ENCODE measurements around the gene PBX2.
A peak's percentile ranks its signal among the peaks of the same experiment; 100 is the strongest.

PBX2 gene

GRCh38 chr6:32226434-32226833 is 36.4 kb upstream of the PBX2 start:
- H3K4me1 ChIP-seq (ENCODE audit: control insufficient read depth, low read length), result peaks cover 48% of the 10 kb centered on the region
- TF ChIP-seq, protein P1, sequence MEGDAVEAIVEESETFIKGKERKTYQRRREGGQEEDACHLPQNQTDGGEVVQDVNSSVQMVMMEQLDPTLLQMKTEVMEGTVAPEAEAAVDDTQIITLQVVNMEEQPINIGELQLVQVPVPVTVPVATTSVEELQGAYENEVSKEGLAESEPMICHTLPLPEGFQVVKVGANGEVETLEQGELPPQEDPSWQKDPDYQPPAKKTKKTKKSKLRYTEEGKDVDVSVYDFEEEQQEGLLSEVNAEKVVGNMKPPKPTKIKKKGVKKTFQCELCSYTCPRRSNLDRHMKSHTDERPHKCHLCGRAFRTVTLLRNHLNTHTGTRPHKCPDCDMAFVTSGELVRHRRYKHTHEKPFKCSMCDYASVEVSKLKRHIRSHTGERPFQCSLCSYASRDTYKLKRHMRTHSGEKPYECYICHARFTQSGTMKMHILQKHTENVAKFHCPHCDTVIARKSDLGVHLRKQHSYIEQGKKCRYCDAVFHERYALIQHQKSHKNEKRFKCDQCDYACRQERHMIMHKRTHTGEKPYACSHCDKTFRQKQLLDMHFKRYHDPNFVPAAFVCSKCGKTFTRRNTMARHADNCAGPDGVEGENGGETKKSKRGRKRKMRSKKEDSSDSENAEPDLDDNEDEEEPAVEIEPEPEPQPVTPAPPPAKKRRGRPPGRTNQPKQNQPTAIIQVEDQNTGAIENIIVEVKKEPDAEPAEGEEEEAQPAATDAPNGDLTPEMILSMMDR (IDR thresholded peaks at IDR 0.05; ENCODE audit: low read depth, low read length, poor library complexity, severe bottlenecking), result no peak
- TF ChIP-seq EZH2phosphoT487 (IDR thresholded peaks at IDR 0.05; ENCODE audit: borderline replicate concordance, low read length), result no peak
- H3K4me2 ChIP-seq (ENCODE audit: low read length), result no peak overlapping the region
- no peaks in the 10 kb centered on the region for H3K9me3 ChIP-seq (ENCODE audit: control insufficient read depth, insufficient read depth, low read length)
- H3K79me2 ChIP-seq (ENCODE audit: control insufficient read depth, low read length), result no peaks in the 10 kb centered on the region
- H3K27ac ChIP-seq (ENCODE audit: low read depth, low read length), result no peak overlapping the region
- no peaks in the 10 kb centered on the region for H3K9me2 ChIP-seq (replicated peaks; ENCODE audit: control insufficient read depth, low read length)
- no peaks in the 10 kb centered on the region for H3F3A ChIP-seq (ENCODE audit: control insufficient read depth, insufficient read depth)
- no peaks in the 10 kb centered on the region for H3K36me3 ChIP-seq (ENCODE audit: control insufficient read depth, low read length)
- H4K20me1 ChIP-seq (ENCODE audit: control insufficient read depth, insufficient read depth, low read depth, low read length), result no peaks in the 10 kb centered on the region
- H3K27me3 ChIP-seq (ENCODE audit: control insufficient read depth, low read length), result no peaks in the 10 kb centered on the region
- no peak overlapping the region for H3K4me3 ChIP-seq (ENCODE audit: low read length)

DNA sequence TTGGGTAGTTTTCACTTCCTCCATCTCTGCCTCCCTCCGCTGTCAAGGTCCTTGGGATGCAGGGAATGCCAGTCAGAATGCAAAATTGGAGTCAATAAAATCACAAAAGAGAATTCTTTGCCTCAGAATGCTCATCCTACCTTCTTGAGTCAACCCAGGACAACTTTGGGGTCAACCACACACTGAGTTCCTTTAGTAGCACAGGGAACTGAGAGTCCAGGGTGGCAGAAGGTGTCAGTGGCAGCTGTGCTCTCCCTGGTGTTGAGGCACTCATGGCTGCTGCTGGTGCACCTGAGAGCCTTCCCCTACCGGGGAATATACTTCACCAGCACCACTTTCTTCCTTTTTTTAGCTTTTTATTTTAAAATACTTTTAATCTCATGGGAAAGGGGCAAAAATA is 34.7 kb upstream of the PBX2 start:
- no peak overlapping the region for H3K27ac ChIP-seq (ENCODE audit: low read depth, low read length)
- H3K4me3 ChIP-seq (ENCODE audit: low read length), result no peak overlapping the region
- H3K27me3 ChIP-seq (ENCODE audit: control insufficient read depth, low read length), result no peaks in the 10 kb centered on the region
- peaks cover 49% of the 10 kb centered on the region for H3K4me1 ChIP-seq (ENCODE audit: control insufficient read depth, low read length)
- no peaks in the 10 kb centered on the region for H3K9me2 ChIP-seq (replicated peaks; ENCODE audit: control insufficient read depth, low read length)
- H4K20me1 ChIP-seq (ENCODE audit: control insufficient read depth, insufficient read depth, low read depth, low read length), result no peaks in the 10 kb centered on the region
- no peak for TF ChIP-seq EZH2phosphoT487 (IDR thresholded peaks at IDR 0.05; ENCODE audit: borderline replicate concordance, low read length)
- TF ChIP-seq, protein P1 (IDR thresholded peaks at IDR 0.05; ENCODE audit: low read depth, low read length, poor library complexity, severe bottlenecking), result no peak
- no peaks in the 10 kb centered on the region for H3F3A ChIP-seq (ENCODE audit: control insufficient read depth, insufficient read depth)
- H3K9me3 ChIP-seq (ENCODE audit: control insufficient read depth, insufficient read depth, low read length), result no peaks in the 10 kb centered on the region
- no peaks in the 10 kb centered on the region for H3K79me2 ChIP-seq (ENCODE audit: control insufficient read depth, low read length)
- H3K36me3 ChIP-seq (ENCODE audit: control insufficient read depth, low read length), result no peaks in the 10 kb centered on the region
- no peak overlapping the region for H3K4me2 ChIP-seq (ENCODE audit: low read length)

GRCh38 chr6:32223258-32224235 is 33.5 kb upstream of the PBX2 start, which contains the start of gene NOTCH4:
Gene NOTCH4 (minus strand): TSS chr6:32224067. CDS start chr6:32223928, 139 bp downstream.
- Histone ChIP-seq H4K20me1 (ENCODE audit: control insufficient read depth, insufficient read depth, low read depth, low read length) (no peaks in the 10 kb centered on the region), H3K9me3 (ENCODE audit: control insufficient read depth, insufficient read depth, low read length) (no peaks in the 10 kb centered on the region), H3K9me2 (replicated peaks; ENCODE audit: control insufficient read depth, low read length) (no peaks in the 10 kb centered on the region), H3F3A (ENCODE audit: control insufficient read depth, insufficient read depth) (no peaks in the 10 kb centered on the region), H3K27ac (ENCODE audit: low read depth, low read length) (no peak within 1 kb of the TSS), H3K4me2 (ENCODE audit: low read length) (peak within 1 kb of the TSS; percentile 31; the same call in 1 of the 2 replicates), H3K36me3 (ENCODE audit: control insufficient read depth, low read length) (no peaks in the 10 kb centered on the region), H3K4me1 (ENCODE audit: control insufficient read depth, low read length) (peaks cover 49% of the 10 kb centered on the region), H3K79me2 (ENCODE audit: control insufficient read depth, low read length) (no peaks in the 10 kb centered on the region), H3K27me3 (ENCODE audit: control insufficient read depth, low read length) (no peaks in the 10 kb centered on the region), H3K4me3 (ENCODE audit: low read length) (peak within 1 kb of the TSS; percentile 22)
- no peak for TF ChIP-seq EZH2phosphoT487 (IDR thresholded peaks at IDR 0.05; ENCODE audit: borderline replicate concordance, low read length)
- TF ChIP-seq, protein P1 (IDR thresholded peaks at IDR 0.05; ENCODE audit: low read depth, low read length, poor library complexity, severe bottlenecking), result no peak

Measured in DOHH2 (cell line).